Measurements from ENCODE around the gene TOMM7.

- TF ChIP-seq SIN3A (IDR thresholded peaks at IDR 0.05; ENCODE audit: borderline replicate concordance, insufficient read depth, low read depth, low read length) (no peak), CTCF (IDR thresholded peaks at IDR 0.05) (no peak), POLR2AphosphoS5 (IDR thresholded peaks at IDR 0.05; ENCODE audit: low read depth, low read length) (no peak)
- TF ChIP-seq, protein P1, sequence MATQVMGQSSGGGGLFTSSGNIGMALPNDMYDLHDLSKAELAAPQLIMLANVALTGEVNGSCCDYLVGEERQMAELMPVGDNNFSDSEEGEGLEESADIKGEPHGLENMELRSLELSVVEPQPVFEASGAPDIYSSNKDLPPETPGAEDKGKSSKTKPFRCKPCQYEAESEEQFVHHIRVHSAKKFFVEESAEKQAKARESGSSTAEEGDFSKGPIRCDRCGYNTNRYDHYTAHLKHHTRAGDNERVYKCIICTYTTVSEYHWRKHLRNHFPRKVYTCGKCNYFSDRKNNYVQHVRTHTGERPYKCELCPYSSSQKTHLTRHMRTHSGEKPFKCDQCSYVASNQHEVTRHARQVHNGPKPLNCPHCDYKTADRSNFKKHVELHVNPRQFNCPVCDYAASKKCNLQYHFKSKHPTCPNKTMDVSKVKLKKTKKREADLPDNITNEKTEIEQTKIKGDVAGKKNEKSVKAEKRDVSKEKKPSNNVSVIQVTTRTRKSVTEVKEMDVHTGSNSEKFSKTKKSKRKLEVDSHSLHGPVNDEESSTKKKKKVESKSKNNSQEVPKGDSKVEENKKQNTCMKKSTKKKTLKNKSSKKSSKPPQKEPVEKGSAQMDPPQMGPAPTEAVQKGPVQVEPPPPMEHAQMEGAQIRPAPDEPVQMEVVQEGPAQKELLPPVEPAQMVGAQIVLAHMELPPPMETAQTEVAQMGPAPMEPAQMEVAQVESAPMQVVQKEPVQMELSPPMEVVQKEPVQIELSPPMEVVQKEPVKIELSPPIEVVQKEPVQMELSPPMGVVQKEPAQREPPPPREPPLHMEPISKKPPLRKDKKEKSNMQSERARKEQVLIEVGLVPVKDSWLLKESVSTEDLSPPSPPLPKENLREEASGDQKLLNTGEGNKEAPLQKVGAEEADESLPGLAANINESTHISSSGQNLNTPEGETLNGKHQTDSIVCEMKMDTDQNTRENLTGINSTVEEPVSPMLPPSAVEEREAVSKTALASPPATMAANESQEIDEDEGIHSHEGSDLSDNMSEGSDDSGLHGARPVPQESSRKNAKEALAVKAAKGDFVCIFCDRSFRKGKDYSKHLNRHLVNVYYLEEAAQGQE (IDR thresholded peaks at IDR 0.05; ENCODE audit: insufficient read depth in 1 of 2, low read depth in 2 of 2, low read length in 1 of 2) = no peak
Observed at GRCh38 chr7:22765609-22766008, 57.0 kb downstream of the TOMM7 start.

Measured in Panc1 (cell line).